ENCODE measurements around the gene MMP2.

GRCh38 chr16:55534756-55535155 lies 55.8 kb downstream of the MMP2 start:
- TF ChIP-seq POLR2AphosphoS5 (IDR thresholded peaks at IDR 0.05): no peak
- no peak for TF ChIP-seq EP300 (IDR thresholded peaks at IDR 0.05)
- TF ChIP-seq, protein P1, sequence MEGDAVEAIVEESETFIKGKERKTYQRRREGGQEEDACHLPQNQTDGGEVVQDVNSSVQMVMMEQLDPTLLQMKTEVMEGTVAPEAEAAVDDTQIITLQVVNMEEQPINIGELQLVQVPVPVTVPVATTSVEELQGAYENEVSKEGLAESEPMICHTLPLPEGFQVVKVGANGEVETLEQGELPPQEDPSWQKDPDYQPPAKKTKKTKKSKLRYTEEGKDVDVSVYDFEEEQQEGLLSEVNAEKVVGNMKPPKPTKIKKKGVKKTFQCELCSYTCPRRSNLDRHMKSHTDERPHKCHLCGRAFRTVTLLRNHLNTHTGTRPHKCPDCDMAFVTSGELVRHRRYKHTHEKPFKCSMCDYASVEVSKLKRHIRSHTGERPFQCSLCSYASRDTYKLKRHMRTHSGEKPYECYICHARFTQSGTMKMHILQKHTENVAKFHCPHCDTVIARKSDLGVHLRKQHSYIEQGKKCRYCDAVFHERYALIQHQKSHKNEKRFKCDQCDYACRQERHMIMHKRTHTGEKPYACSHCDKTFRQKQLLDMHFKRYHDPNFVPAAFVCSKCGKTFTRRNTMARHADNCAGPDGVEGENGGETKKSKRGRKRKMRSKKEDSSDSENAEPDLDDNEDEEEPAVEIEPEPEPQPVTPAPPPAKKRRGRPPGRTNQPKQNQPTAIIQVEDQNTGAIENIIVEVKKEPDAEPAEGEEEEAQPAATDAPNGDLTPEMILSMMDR (IDR thresholded peaks at IDR 0.05): no peak
- TF ChIP-seq POLR2A (IDR thresholded peaks at IDR 0.05; ENCODE audit: low read depth): no peak

Measured in esophagus muscularis mucosa (tissue), 4 donors.